ENCODE measurements around the gene COL4A5.
"Not testable (repeated sequence)": the region's sequence is repeated elsewhere in the genome, so short reads cannot be mapped to it uniquely, and the experiment has no call there.

COL4A5 gene

GRCh38 chrX:108456971-108457477 lies 17.4 kb downstream of the COL4A5 start:
- DNase-seq (ENCODE audit: low read depth in 2 of 2), result no peak

GRCh38 chrX:108464604-108465003 lies 25.0 kb downstream of the COL4A5 start:
- peak in 1 of 2 experiments; percentile 4 for DNase-seq (ENCODE audit: low read depth in 2 of 2)

DNA sequence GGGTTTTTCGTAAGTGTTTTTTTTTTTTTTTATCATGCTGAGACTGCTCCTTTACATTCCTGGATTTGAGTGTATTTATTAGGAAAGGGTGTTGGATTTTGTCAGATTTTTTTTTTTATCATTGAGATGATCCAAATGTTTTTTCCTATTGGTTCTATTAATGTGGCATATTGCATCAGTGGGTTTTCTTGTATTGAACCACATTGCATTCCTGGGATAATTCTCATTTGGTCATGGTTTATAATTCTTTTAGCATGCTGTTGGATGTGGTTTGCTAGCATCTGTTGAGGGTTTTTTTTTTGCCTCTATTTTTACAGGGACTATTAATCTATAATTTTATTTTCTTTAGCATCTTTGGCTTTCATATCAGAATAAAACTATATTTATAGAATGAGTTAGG lies 28.8 kb downstream of the COL4A5 start:
- DNase-seq (ENCODE audit: low read depth in 2 of 2), result peak; percentile 52 to 61

- no peak for DNase-seq (ENCODE audit: low read depth in 2 of 2)
Observed at GRCh38 chrX:108473979-108474378, 34.3 kb downstream of the COL4A5 start.

DNA sequence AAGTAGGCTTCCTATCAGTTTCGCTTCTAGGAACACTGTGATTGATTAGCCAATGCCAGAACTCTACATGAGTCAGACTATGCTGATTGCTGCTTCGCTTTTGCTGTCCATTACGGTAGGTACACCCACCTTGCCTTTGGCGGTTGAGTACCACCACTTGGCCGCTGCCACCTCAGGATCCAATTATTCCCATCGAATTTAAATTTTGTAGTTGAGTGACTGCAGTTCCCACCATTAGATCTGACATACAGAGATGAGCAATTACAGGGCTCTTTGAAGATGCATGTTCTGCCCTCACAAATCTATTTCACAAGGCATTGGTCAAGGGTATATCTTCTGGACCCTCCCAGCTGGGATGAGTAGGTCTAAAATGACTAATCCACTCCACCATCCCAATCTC lies 41.9 kb downstream of the COL4A5 start:
- not testable (repeated sequence) for DNase-seq (ENCODE audit: low read depth in 2 of 2)

DNA sequence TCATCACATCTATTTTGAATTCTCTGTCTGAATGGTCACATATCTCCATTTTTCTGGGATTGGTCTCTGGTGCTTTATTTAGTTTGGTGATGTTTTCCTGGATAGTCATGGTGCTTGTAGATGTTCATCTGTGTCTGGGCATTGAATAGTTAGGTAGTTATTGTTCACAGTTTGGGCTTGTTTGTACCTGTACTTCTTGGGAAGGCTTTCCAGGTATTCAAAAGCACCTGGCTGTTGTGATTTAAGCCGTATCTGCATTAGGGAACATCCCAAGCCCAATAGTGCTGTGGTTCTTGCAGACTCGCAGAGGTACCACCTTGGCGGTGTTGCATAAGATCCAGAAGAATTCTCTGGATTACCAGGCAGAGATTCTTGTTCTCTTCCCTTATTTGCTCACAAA lies 44.6 kb downstream of the COL4A5 start:
- no peak for DNase-seq (ENCODE audit: low read depth in 2 of 2)

- no peak for DNase-seq (ENCODE audit: low read depth in 2 of 2)
Observed at GRCh38 chrX:108485960-108486359, 46.3 kb downstream of the COL4A5 start.

GRCh38 chrX:108494406-108495090 lies 54.9 kb downstream of the COL4A5 start:
- no peak for DNase-seq (ENCODE audit: low read depth in 2 of 2)

GRCh38 chrX:108511721-108512120 lies 72.1 kb downstream of the COL4A5 start:
- no peak for DNase-seq (ENCODE audit: low read depth in 2 of 2)

DNA sequence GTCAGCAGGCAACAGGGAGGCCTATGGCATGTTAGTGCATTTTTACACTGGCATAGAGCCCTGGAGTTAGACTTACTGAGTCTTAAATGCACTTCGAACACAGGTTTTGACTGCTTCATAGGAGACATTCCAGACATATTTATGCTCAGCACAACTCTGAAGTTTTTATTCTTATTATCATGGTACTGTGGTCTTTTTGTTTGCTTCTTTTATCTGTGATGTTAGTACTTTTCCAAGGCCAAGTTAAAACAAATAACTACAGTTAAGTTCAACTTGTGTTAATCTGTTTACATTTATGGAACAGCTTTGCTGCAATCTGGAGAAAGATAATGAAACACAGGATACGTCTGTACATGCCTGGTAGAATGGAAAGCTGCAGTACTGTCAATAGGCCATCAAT lies 76.5 kb downstream of the COL4A5 start:
- no peak for DNase-seq (ENCODE audit: low read depth in 2 of 2)

DNA sequence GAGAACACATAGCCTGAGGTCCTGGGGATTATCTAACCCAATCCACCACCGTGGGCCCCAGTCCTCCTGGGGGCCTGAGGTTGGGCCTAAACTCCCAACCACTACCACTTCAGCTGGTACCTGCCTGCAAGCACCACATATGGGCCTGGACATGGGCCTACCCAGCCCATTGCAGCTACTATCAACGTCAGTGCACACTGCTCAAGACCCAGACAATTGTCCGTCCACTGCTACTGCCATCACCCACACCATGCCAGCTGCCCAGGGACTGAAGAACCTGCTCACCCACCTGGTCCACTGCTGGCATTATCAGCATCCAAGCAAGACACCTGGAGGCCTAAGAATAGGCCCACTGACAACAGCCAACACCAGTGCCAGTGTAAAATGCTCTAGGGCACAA lies 88.1 kb downstream of the COL4A5 start:
- DNase-seq (ENCODE audit: low read depth in 2 of 2), result no peak

DNA sequence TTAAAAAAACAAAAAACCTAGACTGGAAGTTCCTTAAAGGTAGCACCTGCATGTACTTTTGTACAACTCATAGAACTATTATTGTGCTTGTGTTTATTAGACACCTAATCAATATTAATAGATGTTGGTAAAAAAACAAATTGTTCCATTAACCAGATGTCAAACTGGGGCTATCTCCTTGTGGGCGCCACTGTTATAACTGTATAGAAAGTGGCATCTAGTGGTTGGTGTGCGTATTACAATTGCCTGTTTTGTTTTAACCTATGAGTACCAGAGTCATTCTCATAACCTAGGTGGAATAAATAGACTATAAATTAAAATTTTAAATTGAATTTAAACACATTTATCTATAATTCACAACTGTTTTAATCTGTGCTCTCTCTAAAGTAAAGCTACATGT lies 97.4 kb downstream of the COL4A5 start:
- peak in 1 of 2 experiments; percentile 5 for DNase-seq (ENCODE audit: low read depth in 2 of 2)

DNA sequence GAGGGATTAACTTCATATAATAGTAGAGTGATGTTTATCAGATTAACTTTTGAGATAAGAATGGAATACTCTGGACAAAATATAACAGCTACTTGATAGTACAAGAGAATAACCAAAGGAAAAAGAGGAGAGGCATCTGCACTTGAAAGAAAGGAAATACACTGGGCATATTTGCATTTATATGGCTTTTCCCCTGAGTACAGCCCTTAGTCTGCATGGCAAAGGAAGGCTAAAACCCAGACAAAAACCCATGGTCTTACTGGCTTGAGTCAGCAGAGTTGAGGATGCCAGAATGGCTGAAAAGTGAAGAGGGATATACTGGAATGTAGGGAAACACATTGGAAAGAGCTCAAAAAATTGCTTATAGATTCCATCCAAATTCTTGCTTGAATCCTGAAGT lies 101.6 kb downstream of the COL4A5 start:
- DNase-seq (ENCODE audit: low read depth in 2 of 2), result no peak

GRCh38 chrX:108557580-108557979 lies 117.9 kb downstream of the COL4A5 start:
- DNase-seq (ENCODE audit: low read depth in 2 of 2), result no peak

GRCh38 chrX:108558217-108558616 lies 118.6 kb downstream of the COL4A5 start:
- DNase-seq (ENCODE audit: low read depth in 2 of 2), result no peak

DNA sequence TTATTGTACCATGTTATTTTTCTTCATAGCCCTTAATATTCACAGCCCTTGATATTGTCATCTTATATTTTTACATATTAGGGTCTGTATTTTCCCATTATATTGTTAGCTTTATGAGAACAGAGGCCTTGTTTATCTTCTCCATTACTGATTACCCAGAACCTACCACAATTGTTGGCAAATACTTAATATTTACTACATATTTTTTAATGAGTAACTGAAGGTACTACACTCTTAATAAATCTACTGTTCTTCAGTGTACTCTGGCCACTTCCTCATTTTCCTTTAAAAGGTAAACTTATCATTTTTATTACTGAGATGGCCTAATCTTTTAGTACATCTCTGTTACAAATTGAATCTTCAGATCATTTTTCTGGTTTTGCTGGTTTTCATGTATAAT lies 133.5 kb downstream of the COL4A5 start:
- no peak for DNase-seq (ENCODE audit: low read depth in 2 of 2)

DNA sequence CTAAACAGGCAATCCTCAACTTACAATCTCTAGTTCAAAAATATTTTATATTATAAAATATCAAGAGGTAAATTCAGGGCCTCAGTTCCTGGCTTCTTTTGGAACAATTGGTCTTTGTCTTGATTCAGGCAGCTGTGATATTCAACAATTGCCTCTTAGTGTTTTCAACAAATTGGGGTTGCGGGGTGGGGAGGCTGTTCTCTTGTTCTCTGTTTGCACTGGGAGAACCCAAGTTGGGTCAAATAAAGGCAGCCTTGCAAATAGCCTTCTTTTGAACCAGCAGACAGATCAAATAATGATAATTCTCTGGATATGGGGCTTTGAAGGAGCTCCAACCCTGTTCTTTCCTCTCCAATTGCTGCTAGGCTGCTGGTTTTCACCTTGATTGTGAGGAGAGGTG lies 142.5 kb downstream of the COL4A5 start:
- no peak for DNase-seq (ENCODE audit: low read depth in 2 of 2)

DNA sequence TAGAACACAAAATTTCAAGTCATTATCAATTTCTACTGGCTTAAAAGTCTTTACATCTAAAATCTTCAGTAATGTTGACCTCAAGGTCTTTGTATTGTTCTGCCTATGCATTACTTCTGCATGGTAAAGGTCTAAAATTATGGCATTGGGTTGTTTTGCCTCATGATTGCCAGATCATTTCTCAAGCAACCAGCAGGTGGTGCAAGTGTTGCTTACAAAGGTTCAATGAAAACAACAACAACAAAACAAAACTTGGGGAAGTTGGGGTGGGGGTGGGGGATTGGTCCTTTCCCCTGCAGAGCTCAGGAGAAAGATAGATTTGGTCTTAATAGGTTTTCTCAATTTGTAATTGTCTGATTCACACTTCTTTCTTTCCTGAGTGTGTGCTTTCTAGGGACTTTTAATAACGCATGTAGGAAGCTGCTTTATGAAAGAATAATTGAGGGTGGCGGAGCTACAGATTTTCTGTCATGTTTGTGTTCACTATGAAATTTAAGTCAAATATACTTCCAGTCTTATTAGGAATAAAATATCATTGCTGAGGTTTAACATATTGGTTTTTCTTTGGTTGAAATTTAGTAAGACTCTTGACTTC lies 145.1 kb downstream of the COL4A5 start:
- no peak for DNase-seq (ENCODE audit: low read depth in 2 of 2)

DNA sequence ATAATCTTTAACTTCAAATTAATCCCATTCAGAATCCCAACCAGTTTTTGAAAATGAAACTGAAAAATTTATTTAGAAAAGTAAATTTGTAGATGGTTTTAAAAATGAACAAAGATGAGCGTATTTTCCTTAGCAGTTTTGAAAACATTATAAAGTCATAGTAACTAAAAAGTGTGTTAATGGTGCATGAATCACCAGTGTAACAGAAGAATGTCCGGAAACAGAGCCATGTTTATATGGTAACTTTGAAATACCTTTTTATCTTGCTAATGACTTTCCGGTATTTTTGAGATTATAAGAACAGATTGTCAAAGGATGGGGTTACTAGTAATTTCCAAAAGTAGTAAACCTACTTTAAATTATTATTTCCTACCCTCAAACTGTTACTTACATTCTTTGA lies 150.9 kb downstream of the COL4A5 start:
- DNase-seq (ENCODE audit: low read depth in 2 of 2), result no peak

- no peak for DNase-seq (ENCODE audit: low read depth in 2 of 2)
Observed at GRCh38 chrX:108601276-108601675, 161.6 kb downstream of the COL4A5 start.

DNA sequence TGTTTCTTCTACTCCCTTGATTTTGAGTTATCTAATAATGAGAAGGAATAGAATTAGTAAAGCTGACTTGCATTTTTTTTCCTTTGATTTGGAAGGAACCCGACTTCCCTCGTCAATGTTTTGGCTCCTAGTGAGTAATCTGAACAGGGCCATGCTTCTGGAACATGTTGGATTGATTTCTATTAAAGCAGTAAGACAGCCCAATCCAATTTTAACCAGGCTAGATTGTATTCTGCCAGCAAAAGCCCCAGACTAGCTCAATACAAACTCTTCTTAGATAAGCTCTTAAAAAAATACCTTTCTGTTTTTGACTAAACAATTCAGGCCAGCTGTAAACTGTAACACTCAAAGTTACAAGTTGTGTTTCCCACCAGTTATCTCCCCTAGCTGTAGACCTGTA lies 170.5 kb downstream of the COL4A5 start:
- no peak for DNase-seq (ENCODE audit: low read depth in 2 of 2)

DNA sequence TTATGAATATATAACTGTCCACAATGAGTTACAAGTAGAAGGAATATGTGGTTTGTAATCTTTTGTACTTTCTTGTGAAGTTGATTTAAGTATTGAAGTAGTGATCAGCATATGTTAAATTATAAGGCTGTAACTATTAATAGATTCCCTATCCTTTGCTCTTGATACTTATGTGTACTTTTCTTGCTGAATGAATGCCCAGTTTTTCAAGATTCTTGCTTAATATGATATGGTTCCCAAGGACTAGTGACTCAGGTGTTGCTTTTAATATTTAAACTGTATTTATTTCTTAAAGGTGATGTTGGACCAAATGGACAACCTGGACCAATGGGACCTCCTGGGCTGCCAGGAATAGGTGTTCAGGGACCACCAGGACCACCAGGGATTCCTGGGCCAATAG lies 175.0 kb downstream of the COL4A5 start:
- DNase-seq (ENCODE audit: low read depth in 2 of 2), result no peak

GRCh38 chrX:108640817-108641216 lies 201.2 kb downstream of the COL4A5 start:
- DNase-seq (ENCODE audit: low read depth in 2 of 2), result no peak
